K562 (cell line): Measurements from ENCODE around the gene WWOX. TPM values are rescaled to one million over a fixed set of nuclear protein-coding genes. Genes with fewer than 3 reads are reported as not detected.

Source experiments
- ATAC-seq: fragments of 200-7000 bp; cut with Tn5 transposase; 3 replicates; pipeline ENCODE4 v1.9.1; 2020; ENCODE audit warnings: moderate library complexity
- BruUV-seq: library from RNA; stranded (reverse); fragments of 400-500 nt; replicated peaks from 2 replicates; lab custom pipeline; 2021; lab: Mats Ljungman, UMichigan
- CTCF ChIA-PET: fragments of 300-600 bp; formaldehyde crosslinking; extraction: SDS; loops from one replicate; lab custom pipeline; 2021; ENCODE audit warnings: low intra/inter-chr PET ratio; lab: Yijun Ruan, JAX
- POLR2A ChIA-PET: fragments of 300-600, 350-650 bp; sonication (Branson Sonifier 250); formaldehyde crosslinking; extraction: SDS; loops from one replicate; lab custom pipeline; 2021; ENCODE audit warnings: antibody characterized with exemption, inconsistent platforms; lab: Yijun Ruan, JAX
- DNase-seq, 4 experiments: peaks; one replicate each; pipeline versions ENCODE4 v3.0.0 to v3.0.0-alpha.2; 2011 to 2018; ENCODE audit warnings: low spot score in 3 of 4, mixed read lengths in 3 of 4; ENCODE audit errors: extremely low read depth in 1 of 4
- FAIRE-seq: peaks from 2 replicates; lab custom pipeline; 2011; peaks lifted over from hg19 to GRCh38; lab: Jason Lieb, UNC
- H2AFZ ChIP-seq: 2 replicates; pipeline ENCODE4 v1.6.0; 2011; ENCODE audit warnings: low read depth, low read length, control low read depth, inconsistent platforms
- H3K27ac ChIP-seq: fragments of 200-600 bp; 3 replicates; pipeline ENCODE4 v1.8.0; 2011; ENCODE audit warnings: low read depth, mild to moderate bottlenecking, control low read depth, inconsistent platforms, low read length, moderate library complexity, mixed read lengths; ENCODE audit errors: extremely low read depth
- H3K27me3 ChIP-seq, 2 experiments: fragments of 300-600 bp in 1 of 2; 2 replicates in 1 of 2; 3 replicates in 1 of 2; pipeline versions ENCODE4 v1.6.0 to v1.8.0; 2011; ENCODE audit warnings: inconsistent platforms in 2 of 2, low read length in 2 of 2, mild to moderate bottlenecking in 1 of 2, mixed read lengths in 1 of 2, moderate library complexity in 1 of 2; ENCODE audit not compliant: control insufficient read depth in 2 of 2, insufficient read depth in 2 of 2
- H3K36me3 ChIP-seq: fragments of 300-600 bp; 3 replicates; pipeline ENCODE4 v1.8.0; 2011; ENCODE audit warnings: mild to moderate bottlenecking, low read length, inconsistent platforms; ENCODE audit not compliant: control insufficient read depth, insufficient read depth
- H3K4me1 ChIP-seq, 2 experiments: fragments of 200-600 bp in 1 of 2; replicated peaks in 1 of 2; 2 replicates in 1 of 2; 3 replicates in 1 of 2; pipeline versions ENCODE4 v1.5.1 to v1.8.0; 2011; ENCODE audit warnings: inconsistent platforms in 2 of 2, low read length in 2 of 2, mild to moderate bottlenecking in 1 of 2, mixed read lengths in 1 of 2, moderate library complexity in 1 of 2; ENCODE audit not compliant: control insufficient read depth in 2 of 2, insufficient read depth in 2 of 2
- H3K4me2 ChIP-seq: 2 replicates; pipeline ENCODE4 v1.6.1; 2011; ENCODE audit warnings: low read length, control low read depth, inconsistent platforms, mixed read lengths; ENCODE audit not compliant: insufficient read depth
- H3K4me3 ChIP-seq: fragments of 200-600 bp; sonication (generic), shearing (Covaris generic); 2 replicates; pipeline ENCODE4 v1.5.1; 2016; ENCODE audit warnings: control low read depth, inconsistent platforms
- H3K79me2 ChIP-seq: fragments of 200-600 bp; 3 replicates; pipeline ENCODE4 v1.8.0; 2011; ENCODE audit warnings: low read length, inconsistent platforms; ENCODE audit not compliant: control insufficient read depth, insufficient read depth
- H3K9ac ChIP-seq, 2 experiments: 2 replicates each; pipeline versions ENCODE4 v1.6.0 to v1.6.1; 2011; ENCODE audit warnings: low read depth in 2 of 2, low read length in 2 of 2, control low read depth in 1 of 2, inconsistent platforms in 1 of 2, mild to moderate bottlenecking in 1 of 2, mixed read lengths in 1 of 2; ENCODE audit not compliant: insufficient read depth in 1 of 2
- H3K9me1 ChIP-seq: one replicate; pipeline ENCODE4 v1.6.0; 2011; ENCODE audit warnings: inconsistent platforms, mild to moderate bottlenecking, low read length, moderate library complexity; ENCODE audit not compliant: control insufficient read depth, insufficient read depth
- H3K9me3 ChIP-seq: replicated peaks from 2 replicates; pipeline ENCODE4 v1.5.1; 2011; ENCODE audit warnings: low read depth, low read length, inconsistent platforms; ENCODE audit not compliant: control insufficient read depth, insufficient read depth
- H4K20me1 ChIP-seq: replicated peaks from 2 replicates; pipeline ENCODE4 v1.6.1; 2011; ENCODE audit warnings: low read length, inconsistent platforms, mixed read lengths; ENCODE audit not compliant: control insufficient read depth, insufficient read depth
- CLOCK ChIP-seq: fragments of 250-450 bp; sonication (Bioruptor Pico); IDR thresholded peaks from 2 replicates; pipeline ENCODE4 v1.4.0; 2020; ENCODE audit warnings: mild to moderate bottlenecking, moderate library complexity, borderline replicate concordance
- HDGF ChIP-seq: fragments of 450-650 bp; IDR thresholded peaks from 2 replicates; pipeline ENCODE4 v1.6.1; 2016
- KLF16 ChIP-seq: IDR thresholded peaks from 2 replicates; pipeline ENCODE4 v1.6.1; 2016; ENCODE audit warnings: antibody characterized with exemption
- WGBS: fragments of 100-300 bp; shearing (Covaris generic); methylation state at CpG from one replicate; pipeline ENCODE4 v1.1.6; 2016; ENCODE audit warnings: low coverage, mixed read lengths; ENCODE audit not compliant: insufficient coverage; ENCODE audit errors: missing lambda C conversion rate; 5-methylcytosine and 5-hydroxymethylcytosine counted together
- in situ Hi-C: fragments of 300-500 bp; cut with MboI; formaldehyde crosslinking; loops from 4 replicates; pipeline ENCODE4 v1.15.0; 2018; ENCODE audit warnings: inconsistent platforms, mixed read lengths
- intact Hi-C: fragments of 100-400 bp; cut with micrococcal nuclease; formaldehyde crosslinking; loops from 2 replicates; pipeline ENCODE4 v1.14.2; 2022
- polyA plus RNA-seq, 8 experiments: library from polyadenylated mRNA; depleted of rRNA in 4 of 8; stranded (reverse) in 5 of 8; unstranded in 3 of 8; fragments of >200 nt; fragmentation: Nextera tagmentation in 2 of 8; fragmentation: Illumina TruSeq in 1 of 8; extraction: Ambion mirVana in 2 of 8; extraction: Trizol in 1 of 8; gene quantifications; 2 replicates each; pipeline versions ENCODE4 v1.2.1 to v1.2.3, GENCODE V29; 2011 to 2014; ENCODE audit warnings: inconsistent platforms in 1 of 8, missing spikeins in 1 of 8
- total RNA-seq, 7 experiments: library from RNA; depleted of rRNA in 6 of 7; stranded (reverse); fragments of >200 nt in 6 of 7; fragmentation: Illumina TruSeq in 2 of 7; extraction: Trizol in 2 of 7; gene quantifications; 2 replicates each; pipeline versions ENCODE4 v1.2.1 to v1.2.3, GENCODE V29; 2011 to 2021; ENCODE audit warnings: low replicate concordance in 1 of 7

Gene WWOX
- total and polyA plus RNA-seq, 9 of the 15 experiments (the other 6 are each of a cell fraction or from before 2014, with no cell fraction given): 1.6 to 22.7 (median 8.1) TPM

GRCh38 chr16:78310196-78310595 lies 210.7 kb downstream of the WWOX start:
- no peak overlapping the region for H3K9ac ChIP-seq
- ATAC-seq: no peak
- H3K27me3 ChIP-seq: peaks cover 16 to 18% of the 10 kb centered on the region in 2 experiments; a peak in 4 of 5 replicates
- FAIRE-seq: no peak
- intact Hi-C loops (no loop called here), in situ Hi-C loops (no loop called here)
- no peak for TF ChIP-seq CLOCK (CRISPR knock-in tag)
- TF ChIP-seq HDGF: no peak
- TF ChIP-seq KLF16: no peak
- DNase-seq: no peak
- H3K9me3 ChIP-seq: no peaks in the 10 kb centered on the region
- ChIA-PET POLR2A (no interaction called here), CTCF (no interaction called here)
- H3K4me1 ChIP-seq: no peaks in the 10 kb centered on the region
- H3K9me1 ChIP-seq: no peaks in the 10 kb centered on the region
- no peak overlapping the region for H3K4me2 ChIP-seq
- H4K20me1 ChIP-seq: peaks cover 3% of the 10 kb centered on the region; the same call in 1 of the 2 replicates
- no peak overlapping the region for H2AFZ ChIP-seq
- no TSS peak for BruUV-seq
- H3K79me2 ChIP-seq: no peaks in the 10 kb centered on the region
- 1% methylated on average over 5 of the region's 5 CpGs for WGBS
- no peaks in the 10 kb centered on the region for H3K36me3 ChIP-seq
- no peak overlapping the region for H3K4me3 ChIP-seq
- no peak overlapping the region for H3K27ac ChIP-seq
